ENCODE results near the gene MAZ. TPM values are rescaled to one million over a fixed set of nuclear protein-coding genes. Genes with fewer than 3 reads are reported as not detected.

Gene MAZ
- total and polyA plus RNA-seq, 2 of the 13 experiments (the other 11 are each of a cell fraction or from before 2014, with no cell fraction given) = 203 to 277 TPM

DNA sequence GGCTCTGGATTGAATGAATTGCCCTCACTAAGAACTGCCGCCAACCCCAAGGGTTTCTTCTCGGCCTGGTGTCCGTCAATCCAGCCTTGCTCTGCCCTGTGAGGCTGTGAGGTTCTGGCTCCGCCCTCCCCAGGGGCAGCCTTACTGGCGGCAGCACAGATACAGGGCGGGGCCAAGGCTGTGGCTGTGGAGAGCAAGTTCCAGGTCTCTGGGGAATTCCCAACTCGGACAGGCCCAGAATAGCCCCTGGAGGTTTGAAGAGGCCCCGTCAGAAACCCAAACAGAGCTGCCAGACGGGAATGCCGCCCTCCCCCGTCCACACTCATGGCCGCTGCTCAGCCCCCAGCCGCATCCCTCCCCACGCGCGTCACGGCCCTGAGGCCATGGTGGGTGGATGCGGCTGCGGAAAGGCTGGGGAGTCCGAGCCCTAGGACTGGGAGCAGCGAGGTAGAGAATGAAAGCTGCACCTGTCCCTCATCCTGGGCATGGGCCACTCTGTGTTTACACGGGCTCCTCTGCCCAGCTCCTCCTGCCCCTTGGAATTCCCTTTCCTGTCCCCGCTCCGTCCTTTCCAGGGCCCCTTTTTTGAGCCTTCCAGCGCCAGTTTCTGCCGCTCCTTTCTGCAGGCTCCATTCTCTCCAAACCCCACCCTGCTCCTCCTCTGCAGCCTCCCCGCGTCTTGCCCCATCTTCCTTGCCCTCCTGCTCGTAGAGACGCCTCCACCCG lies 5.0 kb downstream of the MAZ start (continued):
- TF ChIP-seq PHF8 (CRISPR knock-in tag; IDR thresholded peaks at IDR 0.05) (peak; percentile 62; the same call in 1 of the 2 replicates), MYC (CRISPR knock-in tag; IDR thresholded peaks at IDR 0.05; ENCODE audit: borderline replicate concordance) (peak; percentile 64; the same call in 1 of the 2 replicates), SMARCC2 (IDR thresholded peaks at IDR 0.05) (no peak), TRIM24 (CRISPR knock-in tag; IDR thresholded peaks at IDR 0.05) (no peak), HHEX (CRISPR knock-in tag; IDR thresholded peaks at IDR 0.05) (no peak), ARNT (IDR thresholded peaks at IDR 0.05) (no peak), POLR2AphosphoS2 (IDR thresholded peaks at IDR 0.05; ENCODE audit: low read depth, low read length) (no peak), ZNF121 (CRISPR knock-in tag; IDR thresholded peaks at IDR 0.05) (peak; percentile 50; the same call in 1 of the 2 replicates), SPEN (CRISPR knock-in tag; IDR thresholded peaks at IDR 0.05; ENCODE audit: low read depth) (peak; percentile 37; the same call in 1 of the 2 replicates), HDAC1 (CRISPR knock-in tag; IDR thresholded peaks at IDR 0.05) (peak; percentile 54), ZNF562 (CRISPR knock-in tag; IDR thresholded peaks at IDR 0.05; ENCODE audit: borderline replicate concordance) (no peak), CAMTA2 (CRISPR knock-in tag; IDR thresholded peaks at IDR 0.05; ENCODE audit: borderline replicate concordance) (0 out of 2 replicates have a peak, but pooled peaks have one; percentile 11), HNF4G (IDR thresholded peaks at IDR 0.05; ENCODE audit: borderline replicate concordance, low read depth, low read length) (no peak), HNF4G (CRISPR knock-in tag; IDR thresholded peaks at IDR 0.05; ENCODE audit: borderline replicate concordance, low read depth) (peak; percentile 74), IKZF1 (IDR thresholded peaks at IDR 0.05) (no peak)
- TF ChIP-seq, protein P1, sequence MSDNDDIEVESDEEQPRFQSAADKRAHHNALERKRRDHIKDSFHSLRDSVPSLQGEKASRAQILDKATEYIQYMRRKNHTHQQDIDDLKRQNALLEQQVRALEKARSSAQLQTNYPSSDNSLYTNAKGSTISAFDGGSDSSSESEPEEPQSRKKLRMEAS (IDR thresholded peaks at IDR 0.05) = peak; percentile 59; the same call in 1 of the 2 replicates
- TF ChIP-seq, protein P2, sequence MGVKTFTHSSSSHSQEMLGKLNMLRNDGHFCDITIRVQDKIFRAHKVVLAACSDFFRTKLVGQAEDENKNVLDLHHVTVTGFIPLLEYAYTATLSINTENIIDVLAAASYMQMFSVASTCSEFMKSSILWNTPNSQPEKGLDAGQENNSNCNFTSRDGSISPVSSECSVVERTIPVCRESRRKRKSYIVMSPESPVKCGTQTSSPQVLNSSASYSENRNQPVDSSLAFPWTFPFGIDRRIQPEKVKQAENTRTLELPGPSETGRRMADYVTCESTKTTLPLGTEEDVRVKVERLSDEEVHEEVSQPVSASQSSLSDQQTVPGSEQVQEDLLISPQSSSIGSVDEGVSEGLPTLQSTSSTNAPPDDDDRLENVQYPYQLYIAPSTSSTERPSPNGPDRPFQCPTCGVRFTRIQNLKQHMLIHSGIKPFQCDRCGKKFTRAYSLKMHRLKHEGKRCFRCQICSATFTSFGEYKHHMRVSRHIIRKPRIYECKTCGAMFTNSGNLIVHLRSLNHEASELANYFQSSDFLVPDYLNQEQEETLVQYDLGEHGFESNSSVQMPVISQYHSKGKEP (CRISPR knock-in tag; IDR thresholded peaks at IDR 0.05) = 0 out of 2 replicates have a peak, but pooled peaks have one; percentile 19
- TF ChIP-seq, protein P3, sequence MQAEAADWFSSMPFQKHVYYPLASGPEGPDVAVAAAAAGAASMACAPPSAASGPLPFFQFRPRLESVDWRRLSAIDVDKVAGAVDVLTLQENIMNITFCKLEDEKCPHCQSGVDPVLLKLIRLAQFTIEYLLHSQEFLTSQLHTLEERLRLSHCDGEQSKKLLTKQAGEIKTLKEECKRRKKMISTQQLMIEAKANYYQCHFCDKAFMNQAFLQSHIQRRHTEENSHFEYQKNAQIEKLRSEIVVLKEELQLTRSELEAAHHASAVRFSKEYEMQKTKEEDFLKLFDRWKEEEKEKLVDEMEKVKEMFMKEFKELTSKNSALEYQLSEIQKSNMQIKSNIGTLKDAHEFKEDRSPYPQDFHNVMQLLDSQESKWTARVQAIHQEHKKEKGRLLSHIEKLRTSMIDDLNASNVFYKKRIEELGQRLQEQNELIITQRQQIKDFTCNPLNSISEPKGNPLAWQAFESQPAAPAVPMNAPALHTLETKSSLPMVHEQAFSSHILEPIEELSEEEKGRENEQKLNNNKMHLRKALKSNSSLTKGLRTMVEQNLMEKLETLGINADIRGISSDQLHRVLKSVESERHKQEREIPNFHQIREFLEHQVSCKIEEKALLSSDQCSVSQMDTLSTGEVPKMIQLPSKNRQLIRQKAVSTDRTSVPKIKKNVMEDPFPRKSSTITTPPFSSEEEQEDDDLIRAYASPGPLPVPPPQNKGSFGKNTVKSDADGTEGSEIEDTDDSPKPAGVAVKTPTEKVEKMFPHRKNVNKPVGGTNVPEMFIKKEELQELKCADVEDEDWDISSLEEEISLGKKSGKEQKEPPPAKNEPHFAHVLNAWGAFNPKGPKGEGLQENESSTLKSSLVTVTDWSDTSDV (CRISPR knock-in tag; IDR thresholded peaks at IDR 0.05) = no peak
- TF ChIP-seq, protein P4, sequence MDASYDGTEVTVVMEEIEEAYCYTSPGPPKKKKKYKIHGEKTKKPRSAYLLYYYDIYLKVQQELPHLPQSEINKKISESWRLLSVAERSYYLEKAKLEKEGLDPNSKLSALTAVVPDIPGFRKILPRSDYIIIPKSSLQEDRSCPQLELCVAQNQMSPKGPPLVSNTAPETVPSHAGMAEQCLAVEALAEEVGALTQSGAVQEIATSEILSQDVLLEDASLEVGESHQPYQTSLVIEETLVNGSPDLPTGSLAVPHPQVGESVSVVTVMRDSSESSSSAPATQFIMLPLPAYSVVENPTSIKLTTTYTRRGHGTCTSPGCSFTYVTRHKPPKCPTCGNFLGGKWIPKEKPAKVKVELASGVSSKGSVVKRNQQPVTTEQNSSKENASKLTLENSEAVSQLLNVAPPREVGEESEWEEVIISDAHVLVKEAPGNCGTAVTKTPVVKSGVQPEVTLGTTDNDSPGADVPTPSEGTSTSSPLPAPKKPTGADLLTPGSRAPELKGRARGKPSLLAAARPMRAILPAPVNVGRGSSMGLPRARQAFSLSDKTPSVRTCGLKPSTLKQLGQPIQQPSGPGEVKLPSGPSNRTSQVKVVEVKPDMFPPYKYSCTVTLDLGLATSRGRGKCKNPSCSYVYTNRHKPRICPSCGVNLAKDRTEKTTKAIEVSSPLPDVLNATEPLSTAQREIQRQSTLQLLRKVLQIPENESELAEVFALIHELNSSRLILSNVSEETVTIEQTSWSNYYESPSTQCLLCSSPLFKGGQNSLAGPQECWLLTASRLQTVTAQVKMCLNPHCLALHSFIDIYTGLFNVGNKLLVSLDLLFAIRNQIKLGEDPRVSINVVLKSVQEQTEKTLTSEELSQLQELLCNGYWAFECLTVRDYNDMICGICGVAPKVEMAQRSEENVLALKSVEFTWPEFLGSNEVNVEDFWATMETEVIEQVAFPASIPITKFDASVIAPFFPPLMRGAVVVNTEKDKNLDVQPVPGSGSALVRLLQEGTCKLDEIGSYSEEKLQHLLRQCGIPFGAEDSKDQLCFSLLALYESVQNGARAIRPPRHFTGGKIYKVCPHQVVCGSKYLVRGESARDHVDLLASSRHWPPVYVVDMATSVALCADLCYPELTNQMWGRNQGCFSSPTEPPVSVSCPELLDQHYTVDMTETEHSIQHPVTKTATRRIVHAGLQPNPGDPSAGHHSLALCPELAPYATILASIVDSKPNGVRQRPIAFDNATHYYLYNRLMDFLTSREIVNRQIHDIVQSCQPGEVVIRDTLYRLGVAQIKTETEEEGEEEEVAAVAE (CRISPR knock-in tag; IDR thresholded peaks at IDR 0.05; ENCODE audit: borderline replicate concordance) = 0 out of 2 replicates have a peak, but pooled peaks have one; percentile 18
- TF ChIP-seq, protein P5, sequence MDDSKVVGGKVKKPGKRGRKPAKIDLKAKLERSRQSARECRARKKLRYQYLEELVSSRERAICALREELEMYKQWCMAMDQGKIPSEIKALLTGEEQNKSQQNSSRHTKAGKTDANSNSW (CRISPR knock-in tag; IDR thresholded peaks at IDR 0.05; ENCODE audit: borderline replicate concordance) = no peak

Data from HepG2 (cell line).